RWPE2 (cell line): ENCODE results near the gene ZNF605.

Source experiments
- ATAC-seq: fragments of 200-7000 bp; cut with Tn5 transposase; 3 replicates; pipeline ENCODE4 v1.9.1; 2021; ENCODE audit warnings: low read depth
- DNase-seq: peaks from one replicate; pipeline ENCODE4 v3.0.0-alpha.2; 2020; ENCODE audit warnings: low spot score
- H3K27ac ChIP-seq: fragments of 450-650 bp; 2 replicates; pipeline ENCODE4 v1.5.1; 2017; ENCODE audit warnings: mild to moderate bottlenecking; ENCODE audit not compliant: poor library complexity, severe bottlenecking
- H3K27me3 ChIP-seq: fragments of 250-450 bp; sonication (Bioruptor Pico); 2 replicates; pipeline ENCODE4 v1.5.1; 2021; ENCODE audit warnings: mild to moderate bottlenecking, moderate library complexity; ENCODE audit not compliant: insufficient read depth, poor library complexity, severe bottlenecking
- H3K36me3 ChIP-seq: fragments of 250-450 bp; sonication (Bioruptor Pico); 2 replicates; pipeline ENCODE4 v1.5.1; 2020; ENCODE audit warnings: low read depth, mild to moderate bottlenecking, moderate library complexity
- H3K4me1 ChIP-seq: fragments of 250-450 bp; sonication (Bioruptor Pico); 2 replicates; pipeline ENCODE4 v1.5.1; 2021; ENCODE audit warnings: mild to moderate bottlenecking, moderate library complexity; ENCODE audit not compliant: insufficient read depth, poor library complexity, severe bottlenecking
- H3K4me3 ChIP-seq: fragments of 250-450 bp; sonication (Bioruptor Pico); 2 replicates; pipeline ENCODE4 v1.5.1; 2021; ENCODE audit warnings: mild to moderate bottlenecking, moderate library complexity; ENCODE audit not compliant: severe bottlenecking
- H3K9me3 ChIP-seq: fragments of 250-450 bp; sonication (Bioruptor Pico); 2 replicates; pipeline ENCODE4 v1.5.1; 2021; ENCODE audit warnings: mild to moderate bottlenecking, moderate library complexity; ENCODE audit not compliant: severe bottlenecking
- TF ChIP-seq, protein P1 (sequence below): fragments of 450-650 bp; IDR thresholded peaks from one replicate; pipeline ENCODE4 v1.5.1; 2017; ENCODE audit warnings: mild to moderate bottlenecking, moderate library complexity; ENCODE audit not compliant: poor library complexity, severe bottlenecking

Gene ZNF605

GRCh38 chr12:132926415-132926833 lies 29.7 kb downstream of the ZNF605 start:
- ATAC-seq (no peak), DNase-seq (no peak)
- peaks cover 27% of the 10 kb centered on the region for H3K36me3 ChIP-seq
- H3K27ac ChIP-seq, result no peak overlapping the region
- no peaks in the 10 kb centered on the region for H3K27me3 ChIP-seq
- H3K4me1 ChIP-seq, result no peaks in the 10 kb centered on the region
- TF ChIP-seq, protein P1, sequence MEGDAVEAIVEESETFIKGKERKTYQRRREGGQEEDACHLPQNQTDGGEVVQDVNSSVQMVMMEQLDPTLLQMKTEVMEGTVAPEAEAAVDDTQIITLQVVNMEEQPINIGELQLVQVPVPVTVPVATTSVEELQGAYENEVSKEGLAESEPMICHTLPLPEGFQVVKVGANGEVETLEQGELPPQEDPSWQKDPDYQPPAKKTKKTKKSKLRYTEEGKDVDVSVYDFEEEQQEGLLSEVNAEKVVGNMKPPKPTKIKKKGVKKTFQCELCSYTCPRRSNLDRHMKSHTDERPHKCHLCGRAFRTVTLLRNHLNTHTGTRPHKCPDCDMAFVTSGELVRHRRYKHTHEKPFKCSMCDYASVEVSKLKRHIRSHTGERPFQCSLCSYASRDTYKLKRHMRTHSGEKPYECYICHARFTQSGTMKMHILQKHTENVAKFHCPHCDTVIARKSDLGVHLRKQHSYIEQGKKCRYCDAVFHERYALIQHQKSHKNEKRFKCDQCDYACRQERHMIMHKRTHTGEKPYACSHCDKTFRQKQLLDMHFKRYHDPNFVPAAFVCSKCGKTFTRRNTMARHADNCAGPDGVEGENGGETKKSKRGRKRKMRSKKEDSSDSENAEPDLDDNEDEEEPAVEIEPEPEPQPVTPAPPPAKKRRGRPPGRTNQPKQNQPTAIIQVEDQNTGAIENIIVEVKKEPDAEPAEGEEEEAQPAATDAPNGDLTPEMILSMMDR, result no peak
- H3K4me3 ChIP-seq, result no peak overlapping the region
- peaks cover 73% of the 10 kb centered on the region for H3K9me3 ChIP-seq

DNA sequence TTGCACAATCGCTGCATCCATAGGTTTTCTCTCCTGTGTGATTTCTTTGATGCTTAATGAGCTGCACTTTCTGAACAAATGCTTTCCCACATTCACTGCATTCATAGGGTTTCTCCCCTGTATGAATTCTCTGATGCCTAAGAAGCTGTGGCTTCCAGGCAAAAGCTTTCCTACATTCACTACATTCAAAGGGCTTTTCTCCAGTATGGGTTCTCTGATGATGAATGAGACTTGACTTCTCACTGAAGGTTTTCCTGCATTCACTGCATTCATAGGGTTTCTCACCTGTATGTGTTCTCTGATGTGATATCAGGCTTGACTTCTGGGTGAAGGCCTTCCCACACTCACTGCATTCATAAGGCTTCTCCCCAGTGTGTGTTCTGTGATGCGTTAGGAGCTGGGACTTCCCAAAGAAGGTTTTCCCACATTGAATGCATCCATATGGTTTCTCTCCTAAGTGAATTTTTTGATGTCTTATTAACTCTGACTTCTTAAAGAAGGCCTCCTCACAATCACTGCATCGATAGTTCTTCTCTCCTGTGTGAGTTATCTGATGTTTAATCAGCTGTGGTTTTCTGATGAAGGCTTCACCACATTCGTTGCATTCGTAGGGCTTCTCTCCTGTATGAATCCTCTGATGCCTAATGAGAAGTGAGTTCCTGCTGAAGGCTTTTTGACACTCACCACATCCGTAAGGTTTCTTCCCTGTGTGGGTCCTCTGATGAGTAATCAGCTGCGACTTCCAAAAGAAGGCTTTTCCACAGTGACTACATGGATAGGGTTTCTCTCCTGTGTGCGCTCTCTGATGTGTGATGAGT lies 30.3 kb downstream of the ZNF605 start:
- peaks cover 25% of the 10 kb centered on the region for H3K36me3 ChIP-seq
- TF ChIP-seq, protein P1, result no peak
- no peaks in the 10 kb centered on the region for H3K27me3 ChIP-seq

GRCh38 chr12:132924356-132924755 lies 31.8 kb downstream of the ZNF605 start:
- peaks cover 68% of the 10 kb centered on the region for H3K9me3 ChIP-seq
- no peaks in the 10 kb centered on the region for H3K27me3 ChIP-seq
- no peak for DNase-seq
- TF ChIP-seq, protein P1, result no peak
- H3K4me3 ChIP-seq, result no peak overlapping the region
- no peaks in the 10 kb centered on the region for H3K4me1 ChIP-seq
- ATAC-seq, result no peak
- peaks cover 17% of the 10 kb centered on the region for H3K36me3 ChIP-seq
- H3K27ac ChIP-seq, result no peak overlapping the region

More for the DNA sequence above, 30.3 kb downstream of the ZNF605 start:
- Histone ChIP-seq H3K4me3 (no peak overlapping the region), H3K27ac (no peak overlapping the region), H3K9me3 (peaks cover 68% of the 10 kb centered on the region), H3K4me1 (no peaks in the 10 kb centered on the region)
- DNase-seq (no peak), ATAC-seq (no peak)

GRCh38 chr12:132923356-132923909 lies 32.7 kb downstream of the ZNF605 start:
- Histone ChIP-seq H3K27ac (no peak overlapping the region), H3K9me3 (peaks cover 62% of the 10 kb centered on the region), H3K36me3 (peaks cover 12% of the 10 kb centered on the region), H3K4me3 (no peak overlapping the region), H3K27me3 (no peaks in the 10 kb centered on the region), H3K4me1 (no peaks in the 10 kb centered on the region)
- TF ChIP-seq, protein P1, result no peak
- ATAC-seq (no peak), DNase-seq (no peak)

DNA sequence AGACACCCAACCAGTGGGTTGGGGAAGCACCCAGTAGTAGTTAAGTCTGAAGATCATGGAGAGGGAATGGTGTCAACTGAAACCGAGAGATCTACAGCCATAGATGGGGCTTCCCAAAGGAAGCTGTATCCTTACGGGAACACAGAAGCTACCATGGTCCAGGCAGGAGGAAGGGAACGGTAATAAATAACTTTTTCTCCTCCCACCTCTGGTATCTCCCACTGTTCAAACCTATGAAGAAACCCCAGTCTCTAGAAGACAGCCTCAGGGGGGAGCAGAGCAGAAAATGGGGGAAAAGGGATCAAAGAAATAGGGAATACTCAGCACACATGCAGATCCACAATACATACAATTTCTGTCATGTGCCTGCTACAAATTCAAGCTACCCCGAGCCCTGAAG lies 33.4 kb downstream of the ZNF605 start:
- Histone ChIP-seq H3K4me1 (no peaks in the 10 kb centered on the region), H3K36me3 (peaks cover 6% of the 10 kb centered on the region; the same call in 1 of the 2 replicates), H3K4me3 (no peak overlapping the region), H3K9me3 (peaks cover 55% of the 10 kb centered on the region), H3K27ac (no peak overlapping the region), H3K27me3 (no peaks in the 10 kb centered on the region)
- DNase-seq (no peak), ATAC-seq (no peak)
- TF ChIP-seq, protein P1, result no peak
